HepG2 (cell line): Measurements from ENCODE around the gene TM2D1. TPM values are rescaled to one million over a fixed set of nuclear protein-coding genes. Genes with fewer than 3 reads are reported as not detected.

Experiments
- FOXA1 ChIP-seq, 2 experiments: fragments of 450-650 bp in 1 of 2; sonication (generic) in 1 of 2; formaldehyde crosslinking in 1 of 2; IDR thresholded peaks; 2 replicates each; pipeline versions ENCODE4 v1.4.0 to v1.6.1; 2016 to 2020; ENCODE audit warnings: missing genetic modification reagents in 1 of 2
- GABPA ChIP-seq, 2 experiments: IDR thresholded peaks; 2 replicates each; pipeline ENCODE4 v1.6.1; 2011 to 2016; ENCODE audit warnings: low read depth in 2 of 2, low read length in 1 of 2, missing biosample characterization in 1 of 2, missing genetic modification characterization in 1 of 2
- HMGA1 ChIP-seq: sonication (generic); formaldehyde crosslinking; conservative IDR thresholded peaks from 2 replicates; pipeline ENCODE4 v1.4.0; 2020; ENCODE audit warnings: missing genetic modification reagents
- MTF1 ChIP-seq: sonication (generic); formaldehyde crosslinking; IDR thresholded peaks from 2 replicates; pipeline ENCODE4 v1.5.0; 2020; ENCODE audit warnings: missing genetic modification reagents
- MXD4 ChIP-seq: IDR thresholded peaks from 2 replicates; pipeline ENCODE4 v1.6.1; 2016; ENCODE audit warnings: mild to moderate bottlenecking, missing biosample characterization, missing genetic modification reagents
- NFIB ChIP-seq: sonication (generic); formaldehyde crosslinking; IDR thresholded peaks from 2 replicates; pipeline ENCODE4 v1.9.0; 2021; ENCODE audit warnings: missing genetic modification reagents, mild to moderate bottlenecking, borderline replicate concordance
- PHB2 ChIP-seq: fragments of 450-650 bp; IDR thresholded peaks from 2 replicates; pipeline ENCODE4 v1.6.1; 2018; ENCODE audit not compliant: partially characterized antibody
- PHF20 ChIP-seq: sonication (generic); formaldehyde crosslinking; IDR thresholded peaks from 2 replicates; pipeline ENCODE4 v1.5.0; 2020; ENCODE audit warnings: mild to moderate bottlenecking, missing genetic modification reagents
- SOX5 ChIP-seq: IDR thresholded peaks from 2 replicates; pipeline ENCODE4 v1.6.1; 2016; ENCODE audit warnings: borderline replicate concordance
- ZBTB7A ChIP-seq: sonication (generic); formaldehyde crosslinking; IDR thresholded peaks from 2 replicates; pipeline ENCODE4 v1.8.0; 2022; ENCODE audit warnings: mild to moderate bottlenecking, missing genetic modification reagents
- ZNF12 ChIP-seq: sonication (generic); formaldehyde crosslinking; IDR thresholded peaks from 2 replicates; pipeline ENCODE4 v1.5.0; 2020; ENCODE audit warnings: missing genetic modification reagents
- ZNF124 ChIP-seq: sonication (generic); formaldehyde crosslinking; IDR thresholded peaks from 2 replicates; pipeline ENCODE4 v1.4.0; 2020; ENCODE audit warnings: missing genetic modification reagents
- ZNF460 ChIP-seq: sonication (generic); formaldehyde crosslinking; IDR thresholded peaks from 2 replicates; pipeline ENCODE4 v1.5.1; 2020; ENCODE audit warnings: missing genetic modification reagents, mild to moderate bottlenecking, borderline replicate concordance
- ZSCAN21 ChIP-seq: sonication (generic); formaldehyde crosslinking; IDR thresholded peaks from 2 replicates; pipeline ENCODE4 v1.8.0; 2022; ENCODE audit warnings: mild to moderate bottlenecking, missing genetic modification reagents, moderate library complexity, borderline replicate concordance
- polyA plus RNA-seq, 8 experiments: library from polyadenylated mRNA; depleted of rRNA in 3 of 8; stranded (reverse) in 7 of 8; unstranded in 1 of 8; fragments of >200 nt; fragmentation: Illumina TruSeq in 4 of 8; extraction: Trizol in 4 of 8; gene quantifications; 2 replicates each; pipeline versions ENCODE4 v1.2.1 to v1.2.3, GENCODE V29; 2011 to 2016; ENCODE audit warnings: low read depth in 4 of 8, missing spikeins in 1 of 8, mixed read lengths in 1 of 8; ENCODE audit not compliant: insufficient read depth in 1 of 8
- total RNA-seq, 5 experiments: library from RNA; depleted of rRNA; stranded (reverse); fragments of >200 nt; fragmentation: Illumina TruSeq; extraction: Trizol; gene quantifications; 2 replicates each; pipeline ENCODE4 v1.2.3, GENCODE V29; 2016; ENCODE audit warnings: low read depth in 1 of 5
- TF ChIP-seq, protein P1 (sequence below), 2 experiments: fragments of 450-650 bp in 1 of 2; sonication (generic) in 1 of 2; formaldehyde crosslinking; IDR thresholded peaks; 2 replicates each; pipeline versions ENCODE4 v1.5.0 to v1.8.0; 2020 to 2022; ENCODE audit warnings: mild to moderate bottlenecking in 1 of 2, missing genetic modification reagents in 1 of 2
- TF ChIP-seq, protein P2 (sequence below), 2 experiments: sonication (generic) in 1 of 2; formaldehyde crosslinking in 1 of 2; IDR thresholded peaks; 2 replicates each; pipeline versions ENCODE4 v1.5.1 to v1.6.1; 2011 to 2020; ENCODE audit warnings: borderline replicate concordance in 1 of 2, low read depth in 1 of 2, low read length in 1 of 2, mild to moderate bottlenecking in 1 of 2, missing genetic modification reagents in 1 of 2, moderate library complexity in 1 of 2
- TF ChIP-seq, protein P3 (sequence below): IDR thresholded peaks from 2 replicates; pipeline ENCODE4 v1.6.1; 2018; ENCODE audit warnings: missing genetic modification reagents
- TF ChIP-seq, protein P4 (sequence below): IDR thresholded peaks from 2 replicates; pipeline ENCODE4 v1.6.1; 2016; ENCODE audit warnings: low read depth, borderline replicate concordance
- TF ChIP-seq, protein P5 (sequence below): sonication (generic); formaldehyde crosslinking; IDR thresholded peaks from 2 replicates; pipeline ENCODE4 v1.4.0; 2020; ENCODE audit warnings: missing genetic modification reagents
- TF ChIP-seq, protein P6 (sequence below): sonication (generic); formaldehyde crosslinking; IDR thresholded peaks from 2 replicates; pipeline ENCODE4 v1.9.0; 2021; ENCODE audit warnings: missing genetic modification reagents, borderline replicate concordance

TM2D1 gene
- total and polyA plus RNA-seq, 2 of the 13 experiments (the other 11 are each of a cell fraction or from before 2014, with no cell fraction given) = 26.6 to 49.0 TPM

DNA sequence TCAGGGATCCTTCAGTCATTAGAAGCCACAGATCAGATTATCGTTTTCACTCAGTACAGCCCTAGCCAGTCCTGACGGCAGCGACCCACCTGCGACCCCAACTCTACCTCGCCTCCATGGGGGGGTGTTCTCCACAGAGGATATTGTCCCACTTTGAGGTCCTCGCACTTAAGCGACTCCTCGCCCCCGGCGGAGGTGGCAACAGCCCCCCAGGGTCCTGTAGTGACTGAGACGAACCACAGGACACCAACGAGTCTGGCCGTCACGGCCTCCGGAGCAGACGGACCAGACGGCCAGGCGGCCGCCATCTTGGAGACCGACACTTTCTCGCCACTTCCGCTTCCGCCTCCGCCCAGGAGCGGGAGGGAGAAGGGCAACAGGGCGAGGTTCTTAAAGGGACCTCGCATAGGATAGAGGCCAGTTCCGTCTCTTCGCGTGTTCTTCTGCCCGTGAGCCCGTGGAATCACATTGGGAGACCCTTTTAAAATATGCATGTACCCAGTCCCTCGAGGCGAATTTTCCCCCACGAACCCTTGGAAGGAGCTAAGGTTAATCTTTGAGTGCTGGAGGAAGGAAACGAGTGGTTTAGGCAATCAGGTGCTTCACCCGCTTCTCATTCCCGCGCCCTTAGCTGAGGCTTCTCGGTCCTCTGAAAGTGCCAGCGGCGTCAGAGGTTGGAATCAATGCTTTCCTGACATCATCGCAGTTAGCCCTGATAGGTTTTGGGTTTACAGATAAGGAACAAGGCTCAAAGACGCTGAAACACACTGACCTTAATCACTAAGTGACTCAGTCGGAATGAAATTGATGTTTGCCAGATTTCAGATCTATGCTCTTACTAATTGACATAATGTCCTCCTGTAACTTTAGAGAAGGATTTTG lies at the start of gene TM2D1 (continued):
- TF ChIP-seq, protein P1, sequence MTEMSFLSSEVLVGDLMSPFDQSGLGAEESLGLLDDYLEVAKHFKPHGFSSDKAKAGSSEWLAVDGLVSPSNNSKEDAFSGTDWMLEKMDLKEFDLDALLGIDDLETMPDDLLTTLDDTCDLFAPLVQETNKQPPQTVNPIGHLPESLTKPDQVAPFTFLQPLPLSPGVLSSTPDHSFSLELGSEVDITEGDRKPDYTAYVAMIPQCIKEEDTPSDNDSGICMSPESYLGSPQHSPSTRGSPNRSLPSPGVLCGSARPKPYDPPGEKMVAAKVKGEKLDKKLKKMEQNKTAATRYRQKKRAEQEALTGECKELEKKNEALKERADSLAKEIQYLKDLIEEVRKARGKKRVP (CRISPR knock-in tag; IDR thresholded peaks at IDR 0.05) = no peak
- TF ChIP-seq ZBTB7A (CRISPR knock-in tag) (0 out of 2 replicates have a peak, but pooled peaks have one; percentile 18), ZNF460 (CRISPR knock-in tag) (no peak), GABPA (IDR thresholded peaks at IDR 0.05; ENCODE audit: low read depth, low read length) (peak; percentile 90), GABPA (CRISPR knock-in tag; IDR thresholded peaks at IDR 0.05; ENCODE audit: low read depth) (peak; percentile 99), HMGA1 (no peak), MXD4 (CRISPR knock-in tag) (peak; percentile 74; the same call in 1 of the 2 replicates), SOX5 (peak; percentile 41; the same call in 1 of the 2 replicates), ZNF12 (CRISPR knock-in tag) (no peak), ZSCAN21 (CRISPR knock-in tag) (peak; percentile 95), PHB2 (no peak), ZNF124 (CRISPR knock-in tag) (peak; percentile 55; the same call in 1 of the 2 replicates), FOXA1 (IDR thresholded peaks at IDR 0.05) (no peak), FOXA1 (CRISPR knock-in tag; IDR thresholded peaks at IDR 0.05) (no peak; the same call in 1 of the 2 replicates), PHF20 (peak; percentile 97), MTF1 (no peak), NFIB (no peak)
- TF ChIP-seq, protein P2, sequence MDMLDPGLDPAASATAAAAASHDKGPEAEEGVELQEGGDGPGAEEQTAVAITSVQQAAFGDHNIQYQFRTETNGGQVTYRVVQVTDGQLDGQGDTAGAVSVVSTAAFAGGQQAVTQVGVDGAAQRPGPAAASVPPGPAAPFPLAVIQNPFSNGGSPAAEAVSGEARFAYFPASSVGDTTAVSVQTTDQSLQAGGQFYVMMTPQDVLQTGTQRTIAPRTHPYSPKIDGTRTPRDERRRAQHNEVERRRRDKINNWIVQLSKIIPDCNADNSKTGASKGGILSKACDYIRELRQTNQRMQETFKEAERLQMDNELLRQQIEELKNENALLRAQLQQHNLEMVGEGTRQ (IDR thresholded peaks at IDR 0.05; ENCODE audit: low read depth, low read length) = no peak
- TF ChIP-seq, protein P2 (CRISPR knock-in tag; IDR thresholded peaks at IDR 0.05; ENCODE audit: borderline replicate concordance) = no peak
- TF ChIP-seq, protein P3, sequence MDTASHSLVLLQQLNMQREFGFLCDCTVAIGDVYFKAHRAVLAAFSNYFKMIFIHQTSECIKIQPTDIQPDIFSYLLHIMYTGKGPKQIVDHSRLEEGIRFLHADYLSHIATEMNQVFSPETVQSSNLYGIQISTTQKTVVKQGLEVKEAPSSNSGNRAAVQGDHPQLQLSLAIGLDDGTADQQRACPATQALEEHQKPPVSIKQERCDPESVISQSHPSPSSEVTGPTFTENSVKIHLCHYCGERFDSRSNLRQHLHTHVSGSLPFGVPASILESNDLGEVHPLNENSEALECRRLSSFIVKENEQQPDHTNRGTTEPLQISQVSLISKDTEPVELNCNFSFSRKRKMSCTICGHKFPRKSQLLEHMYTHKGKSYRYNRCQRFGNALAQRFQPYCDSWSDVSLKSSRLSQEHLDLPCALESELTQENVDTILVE = peak; percentile 82
- TF ChIP-seq, protein P4, sequence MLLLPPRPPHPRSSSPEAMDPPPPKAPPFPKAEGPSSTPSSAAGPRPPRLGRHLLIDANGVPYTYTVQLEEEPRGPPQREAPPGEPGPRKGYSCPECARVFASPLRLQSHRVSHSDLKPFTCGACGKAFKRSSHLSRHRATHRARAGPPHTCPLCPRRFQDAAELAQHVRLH (CRISPR knock-in tag) = peak; percentile 93
- TF ChIP-seq, protein P5, sequence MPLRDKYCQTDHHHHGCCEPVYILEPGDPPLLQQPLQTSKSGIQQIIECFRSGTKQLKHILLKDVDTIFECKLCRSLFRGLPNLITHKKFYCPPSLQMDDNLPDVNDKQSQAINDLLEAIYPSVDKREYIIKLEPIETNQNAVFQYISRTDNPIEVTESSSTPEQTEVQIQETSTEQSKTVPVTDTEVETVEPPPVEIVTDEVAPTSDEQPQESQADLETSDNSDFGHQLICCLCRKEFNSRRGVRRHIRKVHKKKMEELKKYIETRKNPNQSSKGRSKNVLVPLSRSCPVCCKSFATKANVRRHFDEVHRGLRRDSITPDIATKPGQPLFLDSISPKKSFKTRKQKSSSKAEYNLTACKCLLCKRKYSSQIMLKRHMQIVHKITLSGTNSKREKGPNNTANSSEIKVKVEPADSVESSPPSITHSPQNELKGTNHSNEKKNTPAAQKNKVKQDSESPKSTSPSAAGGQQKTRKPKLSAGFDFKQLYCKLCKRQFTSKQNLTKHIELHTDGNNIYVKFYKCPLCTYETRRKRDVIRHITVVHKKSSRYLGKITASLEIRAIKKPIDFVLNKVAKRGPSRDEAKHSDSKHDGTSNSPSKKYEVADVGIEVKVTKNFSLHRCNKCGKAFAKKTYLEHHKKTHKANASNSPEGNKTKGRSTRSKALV (CRISPR knock-in tag) = no peak
- TF ChIP-seq, protein P6, sequence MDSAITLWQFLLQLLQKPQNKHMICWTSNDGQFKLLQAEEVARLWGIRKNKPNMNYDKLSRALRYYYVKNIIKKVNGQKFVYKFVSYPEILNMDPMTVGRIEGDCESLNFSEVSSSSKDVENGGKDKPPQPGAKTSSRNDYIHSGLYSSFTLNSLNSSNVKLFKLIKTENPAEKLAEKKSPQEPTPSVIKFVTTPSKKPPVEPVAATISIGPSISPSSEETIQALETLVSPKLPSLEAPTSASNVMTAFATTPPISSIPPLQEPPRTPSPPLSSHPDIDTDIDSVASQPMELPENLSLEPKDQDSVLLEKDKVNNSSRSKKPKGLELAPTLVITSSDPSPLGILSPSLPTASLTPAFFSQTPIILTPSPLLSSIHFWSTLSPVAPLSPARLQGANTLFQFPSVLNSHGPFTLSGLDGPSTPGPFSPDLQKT (CRISPR knock-in tag) = no peak
